ENCODE results near the gene NGF. TPM values are rescaled to one million over a fixed set of nuclear protein-coding genes. Genes with fewer than 3 reads are reported as not detected.

The NGF gene
- total RNA-seq, 1 donor from 2014 or later: not detected

- Mint-ChIP-seq H3K27ac (no peak overlapping the region), H3K4me3 (no peak overlapping the region), H3K27me3 (no peaks in the 10 kb centered on the region), H3K36me3 (ENCODE audit: low read depth) (no peaks in the 10 kb centered on the region), H3K4me1 (no peaks in the 10 kb centered on the region), H3K9me3 (peaks cover 3% of the 10 kb centered on the region)
- no peak for ATAC-seq (ENCODE audit: low read depth)
- TF ChIP-seq CTCF (IDR thresholded peaks at IDR 0.05): no peak
- no peak for DNase-seq
- intact Hi-C loops (cut with micrococcal nuclease): no loop called here
- POLR2A ChIA-PET: no interaction called here
- CTCF ChIA-PET: no interaction called here
Observed at GRCh38 chr1:115356356-115356755, 18.3 kb upstream of the NGF start.

- no peaks in the 10 kb centered on the region for H3K9me3 Mint-ChIP-seq
- ChIA-PET POLR2A (no interaction called here), CTCF (no interaction called here)
- ATAC-seq (ENCODE audit: low read depth) (no peak), DNase-seq (no peak)
- H3K4me3 Mint-ChIP-seq: no peak overlapping the region
- TF ChIP-seq CTCF (IDR thresholded peaks at IDR 0.05): no peak
- H3K27me3 Mint-ChIP-seq: no peaks in the 10 kb centered on the region
- H3K27ac Mint-ChIP-seq: no peak overlapping the region
- intact Hi-C loops (cut with micrococcal nuclease): no loop called here
- H3K4me1 Mint-ChIP-seq: no peaks in the 10 kb centered on the region
- no peaks in the 10 kb centered on the region for H3K36me3 Mint-ChIP-seq (ENCODE audit: low read depth)
Observed at GRCh38 chr1:115355069-115355468, 17.0 kb upstream of the NGF start.

- DNase-seq (no peak), ATAC-seq (ENCODE audit: low read depth) (no peak)
- H3K36me3 Mint-ChIP-seq (ENCODE audit: low read depth): no peaks in the 10 kb centered on the region
- POLR2A ChIA-PET: no interaction called here
- TF ChIP-seq CTCF (IDR thresholded peaks at IDR 0.05): no peak
- intact Hi-C loops (cut with micrococcal nuclease): no loop called here
- no peaks in the 10 kb centered on the region for H3K9me3 Mint-ChIP-seq
- no peaks in the 10 kb centered on the region for H3K27me3 Mint-ChIP-seq
- no peak overlapping the region for H3K27ac Mint-ChIP-seq
- CTCF ChIA-PET: no interaction called here
- H3K4me1 Mint-ChIP-seq: no peaks in the 10 kb centered on the region
- no peak overlapping the region for H3K4me3 Mint-ChIP-seq
Observed at GRCh38 chr1:115351143-115351542, 13.1 kb upstream of the NGF start.

GRCh38 chr1:115348636-115349035 is 10.6 kb upstream of the NGF start:
- H3K4me1 Mint-ChIP-seq: no peaks in the 10 kb centered on the region
- H3K4me3 Mint-ChIP-seq: no peak overlapping the region
- H3K9me3 Mint-ChIP-seq: no peaks in the 10 kb centered on the region
- no peaks in the 10 kb centered on the region for H3K36me3 Mint-ChIP-seq (ENCODE audit: low read depth)
- intact Hi-C loops (cut with micrococcal nuclease): no loop called here
- POLR2A ChIA-PET: no interaction called here
- DNase-seq (no peak), ATAC-seq (ENCODE audit: low read depth) (no peak)
- no peak overlapping the region for H3K27ac Mint-ChIP-seq
- CTCF ChIA-PET: no interaction called here
- no peaks in the 10 kb centered on the region for H3K27me3 Mint-ChIP-seq
- no peak for TF ChIP-seq CTCF (IDR thresholded peaks at IDR 0.05)

- CTCF ChIA-PET: no interaction called here
- Mint-ChIP-seq H3K4me1 (no peaks in the 10 kb centered on the region), H3K4me3 (no peak overlapping the region), H3K27me3 (peaks cover 1% of the 10 kb centered on the region), H3K27ac (no peak overlapping the region), H3K9me3 (no peaks in the 10 kb centered on the region), H3K36me3 (ENCODE audit: low read depth) (no peaks in the 10 kb centered on the region)
- ATAC-seq (ENCODE audit: low read depth) (no peak), DNase-seq (no peak)
- POLR2A ChIA-PET: no interaction called here
- no peak for TF ChIP-seq CTCF (IDR thresholded peaks at IDR 0.05)
- intact Hi-C loops (cut with micrococcal nuclease): no loop called here
Observed at GRCh38 chr1:115347282-115347681, 9.2 kb upstream of the NGF start.

Data from activated B cell treated with CpG ODN at 0.5 μM for 24 hours (primary cell).